Lung (tissue), 12 donors: ENCODE data around the gene VAT1. TPM values are rescaled to one million over a fixed set of nuclear protein-coding genes. Genes with fewer than 3 reads are reported as not detected.

Source experiments
- ATAC-seq: fragments of 200-7000 bp; cut with Tn5 transposase; one replicate; pipeline ENCODE4 v1.9.1; 2020; ENCODE audit warnings: moderate number of reproducible peaks; ENCODE audit not compliant: insufficient read depth, low FRiP score
- DNase-seq, 3 donors: peaks; one replicate each; pipeline ENCODE4 v3.0.0-alpha.2; 2013 to 2017
- H3K27ac ChIP-seq, 2 donors: one replicate each; pipeline ENCODE4 v1.5.1; 2013; ENCODE audit warnings: mild to moderate bottlenecking in 2 of 2, moderate library complexity in 2 of 2, control low read depth in 1 of 2, inconsistent platforms in 1 of 2, low read depth in 1 of 2, low read length in 1 of 2
- H3K27me3 ChIP-seq, 3 donors: one replicate each; pipeline ENCODE4 v1.5.1; 2013; ENCODE audit warnings: low read length in 2 of 3; ENCODE audit not compliant: control insufficient read depth in 3 of 3, insufficient read depth in 3 of 3
- H3K36me3 ChIP-seq, 4 donors: one replicate each; pipeline ENCODE4 v1.5.1; 2013; ENCODE audit warnings: low read length in 4 of 4, mild to moderate bottlenecking in 1 of 4, moderate library complexity in 1 of 4; ENCODE audit not compliant: control insufficient read depth in 4 of 4, insufficient read depth in 4 of 4
- H3K4me1 ChIP-seq, 5 donors: one replicate each; pipeline ENCODE4 v1.5.1; 2013; ENCODE audit warnings: low read length in 5 of 5, mild to moderate bottlenecking in 2 of 5, moderate library complexity in 1 of 5; ENCODE audit not compliant: control insufficient read depth in 5 of 5, insufficient read depth in 5 of 5
- H3K4me3 ChIP-seq: one replicate; pipeline ENCODE4 v1.5.1; 2013; ENCODE audit warnings: mild to moderate bottlenecking, control low read depth, moderate library complexity
- H3K9ac ChIP-seq, 2 donors: one replicate each; pipeline ENCODE4 v1.5.1; 2013; ENCODE audit warnings: low read length in 2 of 2, control low read depth in 1 of 2; ENCODE audit not compliant: insufficient read depth in 1 of 2
- H3K9me3 ChIP-seq, 4 donors: one replicate each; pipeline ENCODE4 v1.5.1; 2013; ENCODE audit warnings: low read length in 3 of 4, mild to moderate bottlenecking in 1 of 4, moderate library complexity in 1 of 4; ENCODE audit not compliant: control insufficient read depth in 4 of 4, insufficient read depth in 3 of 4
- WGBS, 2 donors: extraction: QIAGEN DNeasy Blood & Tissue Kit; methylation state at CpG; one replicate each; pipeline ENCODE4 v1.1.7; 2013; 5-methylcytosine and 5-hydroxymethylcytosine counted together
- polyA plus RNA-seq, 2 donors: library from polyadenylated mRNA; stranded (reverse); fragments of 200-250 nt; gene quantifications; one replicate each; pipeline ENCODE4 v1.2.1, GENCODE V29; 2013
- total RNA-seq, 2 donors: library from RNA; depleted of rRNA in 1 of 2; stranded (reverse); fragments of >200 nt in 1 of 2; gene quantifications; one replicate each; pipeline ENCODE4 v1.2.1, GENCODE V29; 2014 to 2021
- TF ChIP-seq, protein P1 (sequence below): IDR thresholded peaks from 2 replicates; pipeline ENCODE4 v1.5.1; 2012; ENCODE audit warnings: mild to moderate bottlenecking; ENCODE audit errors: control extremely low read depth, extremely low read depth
- donor health status: control.
- donor health status: control.
- donor health status: Bipolar disorder and iron deficiency.
- donor health status: healthy.
- donor health status: DM: yes; HTN: yes; CAD: no.

Gene VAT1
- total and polyA plus RNA-seq, 4 donors, result 62.3 to 255 (median 121) TPM

DNA sequence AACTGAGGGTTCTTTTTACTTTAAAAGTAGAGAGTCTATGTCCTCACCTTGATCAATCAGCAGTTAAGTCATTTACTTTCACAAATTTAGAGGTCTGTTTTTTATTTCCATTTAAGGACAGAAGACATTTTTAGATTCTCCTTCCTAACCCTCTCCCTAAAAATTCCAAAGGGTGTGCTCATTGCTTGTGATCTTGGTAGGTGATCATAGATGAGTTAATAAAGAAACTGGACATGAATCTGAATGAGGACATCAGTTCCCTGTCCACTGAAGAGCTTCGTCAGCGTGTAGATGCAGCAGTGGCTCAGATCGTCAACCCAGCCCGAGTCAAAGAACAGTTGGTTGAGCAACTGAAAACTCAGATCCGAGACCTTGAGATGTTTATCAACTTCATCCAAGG, 33.0 kb downstream of the VAT1 start:
- Histone ChIP-seq H3K9me3 (no peaks in the 10 kb centered on the region), H3K9ac (no peak overlapping the region), H3K27ac (no peak overlapping the region), H3K4me3 (no peak overlapping the region), H3K27me3 (no peaks in the 10 kb centered on the region), H3K4me1 (peaks cover 0 to 4% (median 0%) of the 10 kb centered on the region in 5 donors), H3K36me3 (peaks cover 22 to 38% (median 30%) of the 10 kb centered on the region in 4 donors)
- no peak for DNase-seq
- 95% methylated on average over 5 of the region's 5 CpGs for WGBS, 2 donors
- TF ChIP-seq, protein P1, sequence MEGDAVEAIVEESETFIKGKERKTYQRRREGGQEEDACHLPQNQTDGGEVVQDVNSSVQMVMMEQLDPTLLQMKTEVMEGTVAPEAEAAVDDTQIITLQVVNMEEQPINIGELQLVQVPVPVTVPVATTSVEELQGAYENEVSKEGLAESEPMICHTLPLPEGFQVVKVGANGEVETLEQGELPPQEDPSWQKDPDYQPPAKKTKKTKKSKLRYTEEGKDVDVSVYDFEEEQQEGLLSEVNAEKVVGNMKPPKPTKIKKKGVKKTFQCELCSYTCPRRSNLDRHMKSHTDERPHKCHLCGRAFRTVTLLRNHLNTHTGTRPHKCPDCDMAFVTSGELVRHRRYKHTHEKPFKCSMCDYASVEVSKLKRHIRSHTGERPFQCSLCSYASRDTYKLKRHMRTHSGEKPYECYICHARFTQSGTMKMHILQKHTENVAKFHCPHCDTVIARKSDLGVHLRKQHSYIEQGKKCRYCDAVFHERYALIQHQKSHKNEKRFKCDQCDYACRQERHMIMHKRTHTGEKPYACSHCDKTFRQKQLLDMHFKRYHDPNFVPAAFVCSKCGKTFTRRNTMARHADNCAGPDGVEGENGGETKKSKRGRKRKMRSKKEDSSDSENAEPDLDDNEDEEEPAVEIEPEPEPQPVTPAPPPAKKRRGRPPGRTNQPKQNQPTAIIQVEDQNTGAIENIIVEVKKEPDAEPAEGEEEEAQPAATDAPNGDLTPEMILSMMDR, result no peak
- no peak for ATAC-seq

DNA sequence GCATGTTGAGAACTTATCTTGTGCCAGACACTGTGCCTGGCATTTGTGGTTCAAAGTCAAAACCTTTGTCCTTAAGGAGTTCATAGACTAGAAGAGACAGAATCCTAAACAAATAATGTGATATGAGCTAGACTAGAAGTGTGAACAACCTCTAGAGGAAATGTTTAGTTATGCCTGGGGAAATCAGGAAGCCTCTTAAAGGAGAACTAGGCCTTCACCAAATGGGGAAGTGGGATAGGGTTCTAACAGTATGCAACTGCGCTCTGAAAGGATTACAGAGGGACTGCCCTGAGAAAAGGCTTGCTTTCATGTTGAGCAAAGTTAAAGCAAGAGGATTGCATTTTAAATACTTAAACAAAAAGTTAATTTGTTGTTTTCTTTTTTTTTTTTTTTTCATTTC, 37.0 kb downstream of the VAT1 start:
- ATAC-seq (no peak), DNase-seq (no peak)
- TF ChIP-seq, protein P1, result no peak
- Histone ChIP-seq H3K36me3 (peaks cover 9 to 29% (median 19%) of the 10 kb centered on the region in 4 donors), H3K9me3 (no peaks in the 10 kb centered on the region), H3K27me3 (no peaks in the 10 kb centered on the region), H3K4me3 (no peak overlapping the region), H3K4me1 (peaks cover 0 to 14% (median 10%) of the 10 kb centered on the region in 5 donors), H3K9ac (no peak overlapping the region), H3K27ac (no peak overlapping the region)
- 0 to 44% methylated on average over 1 of the region's 1 CpG for WGBS, 2 donors

DNA sequence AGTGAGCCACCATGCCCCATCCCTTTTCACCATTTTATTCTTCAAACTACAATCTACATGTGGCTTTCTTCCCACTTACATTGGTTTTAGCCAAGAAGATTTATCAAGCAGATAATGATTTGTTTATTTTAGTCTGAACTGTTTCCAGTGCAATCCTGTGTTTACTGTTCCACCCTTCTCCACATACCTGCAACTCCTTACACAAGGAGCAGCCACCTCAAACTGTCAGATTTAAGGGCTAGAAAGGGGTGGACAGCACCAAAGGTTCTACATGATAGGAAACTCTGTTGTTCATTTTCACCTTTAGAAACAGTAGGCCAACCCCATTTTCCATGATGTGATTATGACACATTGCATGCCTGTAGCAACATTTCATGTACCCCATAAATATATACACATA, 39.9 kb downstream of the VAT1 start:
- H3K36me3 ChIP-seq, result peaks cover 4 to 11% (median 7%) of the 10 kb centered on the region in 4 donors
- no peaks in the 10 kb centered on the region for H3K27me3 ChIP-seq
- no peak overlapping the region for H3K4me3 ChIP-seq
- TF ChIP-seq, protein P1, result no peak
- no peak overlapping the region for H3K9ac ChIP-seq
- no peak overlapping the region for H3K27ac ChIP-seq
- ATAC-seq, result no peak
- no peak for DNase-seq
- no peaks in the 10 kb centered on the region for H3K9me3 ChIP-seq
- H3K4me1 ChIP-seq, result peaks cover 0 to 23% (median 10%) of the 10 kb centered on the region in 5 donors

DNA sequence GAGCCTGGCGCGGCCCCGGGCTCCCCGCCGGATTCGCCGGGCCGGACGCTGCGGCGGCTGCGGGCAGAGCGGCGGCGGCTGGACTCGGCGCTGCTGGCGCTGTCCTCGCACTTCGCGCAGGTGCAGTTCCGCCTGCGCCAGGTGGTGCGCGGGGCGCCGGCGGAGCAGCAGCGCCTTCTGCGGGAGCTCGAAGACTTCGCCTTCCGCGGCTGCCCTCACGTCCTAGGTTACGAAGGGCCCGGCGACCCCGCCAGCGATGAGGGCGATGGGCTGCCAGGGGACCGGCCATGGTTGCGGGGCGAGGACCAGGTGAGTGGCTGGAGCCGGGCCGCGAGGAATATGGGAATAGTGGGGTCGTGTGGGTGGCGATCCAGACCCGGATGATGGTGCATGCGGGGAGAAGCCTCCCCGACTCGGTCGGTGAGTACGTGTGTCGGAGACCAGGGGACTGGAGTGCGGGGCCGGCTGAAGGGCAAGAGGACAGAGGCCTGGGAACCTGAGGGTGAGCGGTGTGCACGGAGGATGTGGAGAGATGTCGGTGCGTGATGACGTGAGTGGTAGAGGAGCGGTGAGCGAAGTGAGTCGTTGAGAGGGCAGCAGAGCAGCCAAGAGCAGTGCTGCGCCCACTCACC, 41.3 kb downstream of the VAT1 start:
- ATAC-seq, result peak; percentile 77
- Histone ChIP-seq H3K9ac (peak overlapping the region; percentile 69 to 70), H3K27ac (peak overlapping the region; percentile 90 to 91), H3K4me1 (peaks cover 0 to 23% (median 10%) of the 10 kb centered on the region in 5 donors), H3K27me3 (no peaks in the 10 kb centered on the region), H3K36me3 (peaks cover 0 to 7% (median 3%) of the 10 kb centered on the region in 4 donors), H3K9me3 (no peaks in the 10 kb centered on the region), H3K4me3 (peak overlapping the region; percentile 96)
- DNase-seq, result peak; percentile 38 to 40 (median 38)
- TF ChIP-seq, protein P1, result no peak
- 1% methylated on average over 50 to 67 of the region's 67 CpGs for WGBS, 2 donors
